ENCODE data around the gene KRT86. TPM values are rescaled to one million over a fixed set of nuclear protein-coding genes. Genes with fewer than 3 reads are reported as not detected.
A peak's percentile ranks its signal among the peaks of the same experiment; 100 is the strongest.

KRT86 gene
- total and polyA plus RNA-seq, 4 experiments from 2014 or later: not detected

DNA sequence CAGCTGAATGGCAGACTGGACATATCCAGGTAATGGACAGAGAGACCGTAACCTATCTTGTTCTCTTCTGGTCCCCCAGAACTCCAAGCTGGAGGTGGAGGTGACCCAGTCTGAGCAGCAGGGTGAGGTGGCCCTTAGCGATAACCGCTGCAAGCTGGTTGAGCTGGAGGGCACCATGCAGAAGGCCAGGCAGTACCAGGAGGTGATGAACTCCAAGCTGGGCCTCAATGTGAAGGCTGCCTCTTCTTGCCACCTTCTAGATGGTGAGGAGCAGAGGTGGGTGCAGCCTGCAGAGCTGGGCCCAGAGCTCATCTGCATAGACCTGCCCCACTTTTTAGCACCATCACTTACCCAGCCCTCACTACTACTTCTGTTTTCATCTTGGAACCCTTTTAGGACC lies 7.2 kb upstream of the KRT86 start:
- H3K36me3 ChIP-seq (ENCODE audit: insufficient read depth, low read length): no peaks in the 10 kb centered on the region
- CTCF ChIA-PET (ENCODE audit: partially characterized antibody): interaction anchor here (0.7 to 8.5 kb wide), 2 partner anchors 11 to 1633 kb away, joined by 3 to 77 read pairs; no protein-coding TSS in a partner anchor
- DNase-seq: no peak
- H3K9me3 Mint-ChIP-seq: peaks cover 0 to 2% (median 0%) of the 10 kb centered on the region in 8 donors
- no peak overlapping the region for H3K4me3 ChIP-seq (ENCODE audit: low read length in 2 of 2)
- H3K27ac Mint-ChIP-seq: no peak overlapping the region
- no peak overlapping the region for H3K4me3 Mint-ChIP-seq
- H3K36me3 Mint-ChIP-seq: no peaks in the 10 kb centered on the region
- H3K9me3 ChIP-seq (ENCODE audit: control insufficient read depth in 1 of 2, low read length in 2 of 2): no peaks in the 10 kb centered on the region
- H3K4me1 ChIP-seq (ENCODE audit: insufficient read depth, low read length): no peaks in the 10 kb centered on the region
- H3K27me3 ChIP-seq (ENCODE audit: insufficient read depth, low read length): peaks cover 4% of the 10 kb centered on the region
- POLR2A ChIA-PET (ENCODE audit: partially characterized antibody): no interaction called here
- H3K27me3 Mint-ChIP-seq: peaks cover 13 to 19% of the 10 kb centered on the region in 2 donors
- no peak overlapping the region for H3K27ac ChIP-seq (ENCODE audit: low read depth, low read length)
- no peaks in the 10 kb centered on the region for H3K4me1 Mint-ChIP-seq
- intact Hi-C loops (cut with micrococcal nuclease): no loop called here

DNA sequence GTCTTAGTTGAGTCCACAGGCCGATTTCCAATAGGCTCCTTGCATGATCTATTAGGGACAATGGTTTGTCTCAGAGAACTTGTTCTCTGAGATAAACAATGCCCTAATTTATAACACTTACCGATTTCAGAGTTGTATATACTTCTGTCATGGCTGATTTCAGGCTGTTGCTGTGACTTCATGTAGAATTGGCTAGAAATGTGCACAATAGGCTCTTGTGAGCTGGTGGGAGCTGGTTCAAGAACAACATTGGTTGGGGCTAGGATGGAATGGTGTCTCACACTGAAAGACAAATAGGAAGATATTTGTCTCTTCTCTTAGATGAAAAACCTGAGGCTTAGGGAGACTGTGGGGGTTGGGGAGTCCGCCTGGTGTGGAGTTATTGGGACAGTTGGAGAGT lies 6.7 kb upstream of the KRT86 start:
- Mint-ChIP-seq H3K27ac (no peak overlapping the region), H3K4me1 (no peaks in the 10 kb centered on the region), H3K36me3 (no peaks in the 10 kb centered on the region), H3K9me3 (peaks cover 0 to 2% (median 0%) of the 10 kb centered on the region in 8 donors), H3K4me3 (no peak overlapping the region), H3K27me3 (peaks cover 13 to 14% of the 10 kb centered on the region in 2 donors)
- Histone ChIP-seq H3K27me3 (ENCODE audit: insufficient read depth, low read length) (peaks cover 4% of the 10 kb centered on the region), H3K9me3 (ENCODE audit: control insufficient read depth in 1 of 2, low read length in 2 of 2) (no peaks in the 10 kb centered on the region), H3K27ac (ENCODE audit: low read depth, low read length) (no peak overlapping the region), H3K36me3 (ENCODE audit: insufficient read depth, low read length) (no peaks in the 10 kb centered on the region), H3K4me1 (ENCODE audit: insufficient read depth, low read length) (no peaks in the 10 kb centered on the region), H3K4me3 (ENCODE audit: low read length in 2 of 2) (no peak overlapping the region)
- POLR2A ChIA-PET (ENCODE audit: partially characterized antibody): no interaction called here
- no peak for DNase-seq
- CTCF ChIA-PET (ENCODE audit: partially characterized antibody): interaction anchor here (8.5 kb wide), 1 partner anchor 11 kb away, joined by 77 read pairs; no protein-coding TSS in a partner anchor
- intact Hi-C loops (cut with micrococcal nuclease): no loop called here

DNA sequence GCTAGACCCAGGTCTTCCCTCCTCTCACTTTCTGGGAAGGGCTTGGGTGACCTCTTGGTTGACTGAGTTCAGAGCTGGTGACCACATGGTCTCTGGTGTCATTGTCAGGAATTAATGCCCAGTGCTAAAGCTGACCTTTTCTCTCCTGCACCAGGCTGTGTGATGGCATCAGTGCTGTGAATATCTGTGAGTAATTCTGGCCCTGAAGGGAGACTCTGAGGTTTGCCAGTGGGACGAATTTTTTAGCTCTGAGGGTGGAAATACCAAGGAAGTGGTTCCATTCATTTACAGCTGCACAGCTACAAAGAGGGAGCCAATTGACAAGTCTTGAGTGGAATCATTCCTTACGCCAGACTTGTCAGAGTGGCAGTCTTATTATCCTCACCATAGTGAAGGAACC lies 6.2 kb upstream of the KRT86 start:
- DNase-seq: no peak
- H3K4me3 Mint-ChIP-seq: no peak overlapping the region
- H3K9me3 ChIP-seq (ENCODE audit: control insufficient read depth in 1 of 2, low read length in 2 of 2): no peaks in the 10 kb centered on the region
- CTCF ChIA-PET (ENCODE audit: partially characterized antibody): interaction anchor here (8.5 kb wide), 1 partner anchor 10 kb away, joined by 77 read pairs; no protein-coding TSS in a partner anchor
- H3K27me3 ChIP-seq (ENCODE audit: insufficient read depth, low read length): peaks cover 4% of the 10 kb centered on the region
- peaks cover 13% of the 10 kb centered on the region in 2 donors for H3K27me3 Mint-ChIP-seq
- POLR2A ChIA-PET (ENCODE audit: partially characterized antibody): no interaction called here
- no peaks in the 10 kb centered on the region for H3K36me3 Mint-ChIP-seq
- H3K27ac Mint-ChIP-seq: no peak overlapping the region
- no peaks in the 10 kb centered on the region for H3K36me3 ChIP-seq (ENCODE audit: insufficient read depth, low read length)
- no peak overlapping the region for H3K4me3 ChIP-seq (ENCODE audit: low read length in 2 of 2)
- intact Hi-C loops (cut with micrococcal nuclease): no loop called here
- no peaks in the 10 kb centered on the region for H3K4me1 Mint-ChIP-seq
- H3K4me1 ChIP-seq (ENCODE audit: insufficient read depth, low read length): no peaks in the 10 kb centered on the region
- H3K27ac ChIP-seq (ENCODE audit: low read depth, low read length): no peak overlapping the region
- H3K9me3 Mint-ChIP-seq: peaks cover 0 to 2% (median 0%) of the 10 kb centered on the region in 8 donors

GRCh38 chr12:52270541-52271070 lies 3.8 kb upstream of the KRT86 start:
- Histone ChIP-seq H3K4me3 (ENCODE audit: low read length in 2 of 2) (no peak overlapping the region), H3K36me3 (ENCODE audit: insufficient read depth, low read length) (no peaks in the 10 kb centered on the region), H3K27me3 (ENCODE audit: insufficient read depth, low read length) (peaks cover 4% of the 10 kb centered on the region), H3K4me1 (ENCODE audit: insufficient read depth, low read length) (no peaks in the 10 kb centered on the region), H3K9me3 (ENCODE audit: control insufficient read depth in 1 of 2, low read length in 2 of 2) (no peaks in the 10 kb centered on the region), H3K27ac (ENCODE audit: low read depth, low read length) (no peak overlapping the region)
- Mint-ChIP-seq H3K36me3 (no peaks in the 10 kb centered on the region), H3K27ac (no peak overlapping the region), H3K4me1 (no peaks in the 10 kb centered on the region), H3K9me3 (peaks cover 0 to 2% (median 0%) of the 10 kb centered on the region in 8 donors), H3K27me3 (peaks cover 13% of the 10 kb centered on the region in 2 donors), H3K4me3 (no peak overlapping the region)
- CTCF ChIA-PET (ENCODE audit: partially characterized antibody): interaction anchor here (8.5 kb wide), 1 partner anchor 8 kb away, joined by 77 read pairs; no protein-coding TSS in a partner anchor
- no peak for DNase-seq
- intact Hi-C loops (cut with micrococcal nuclease): no loop called here
- POLR2A ChIA-PET (ENCODE audit: partially characterized antibody): no interaction called here

GRCh38 chr12:52271158-52271557 lies 3.3 kb upstream of the KRT86 start:
- no peaks in the 10 kb centered on the region for H3K9me3 ChIP-seq (ENCODE audit: control insufficient read depth in 1 of 2, low read length in 2 of 2)
- H3K27ac Mint-ChIP-seq: no peak overlapping the region
- no peak overlapping the region for H3K4me3 Mint-ChIP-seq
- CTCF ChIA-PET (ENCODE audit: partially characterized antibody): interaction anchor here (8.5 kb wide), 1 partner anchor 8 kb away, joined by 77 read pairs; no protein-coding TSS in a partner anchor
- H3K4me3 ChIP-seq (ENCODE audit: low read length in 2 of 2): no peak overlapping the region
- H3K27me3 Mint-ChIP-seq: peaks cover 13 to 15% of the 10 kb centered on the region in 2 donors
- H3K27me3 ChIP-seq (ENCODE audit: insufficient read depth, low read length): peaks cover 4% of the 10 kb centered on the region
- POLR2A ChIA-PET (ENCODE audit: partially characterized antibody): no interaction called here
- no peaks in the 10 kb centered on the region for H3K4me1 ChIP-seq (ENCODE audit: insufficient read depth, low read length)
- no peaks in the 10 kb centered on the region for H3K36me3 Mint-ChIP-seq
- H3K4me1 Mint-ChIP-seq: no peaks in the 10 kb centered on the region
- H3K9me3 Mint-ChIP-seq: peaks cover 0 to 2% (median 0%) of the 10 kb centered on the region in 8 donors
- no peaks in the 10 kb centered on the region for H3K36me3 ChIP-seq (ENCODE audit: insufficient read depth, low read length)
- H3K27ac ChIP-seq (ENCODE audit: low read depth, low read length): no peak overlapping the region
- DNase-seq: no peak
- intact Hi-C loops (cut with micrococcal nuclease): no loop called here

- Mint-ChIP-seq H3K27ac (peak overlapping the region in 1 of 7 donors; percentile 7), H3K9me3 (no peaks in the 10 kb centered on the region), H3K36me3 (no peaks in the 10 kb centered on the region), H3K27me3 (peaks cover 13 to 15% of the 10 kb centered on the region in 2 donors), H3K4me1 (peaks cover 3 to 5% (median 3%) of the 10 kb centered on the region in 4 donors), H3K4me3 (no peak overlapping the region)
- ChIA-PET POLR2A (ENCODE audit: partially characterized antibody) (no interaction called here), CTCF (ENCODE audit: partially characterized antibody) (interaction anchor here (1.4 to 7.5 kb wide), 3 partner anchors 8 to 116 kb away, joined by 3 to 77 read pairs (median 5); no protein-coding TSS in a partner anchor)
- no peak for DNase-seq
- intact Hi-C loops (cut with micrococcal nuclease): loop anchor here (5.0 kb wide), 1 partner anchor 52 kb away; no protein-coding TSS in a partner anchor
- H3K4me3 ChIP-seq (ENCODE audit: low read length in 2 of 2): no peak overlapping the region
- no peaks in the 10 kb centered on the region for H3K9me3 ChIP-seq (ENCODE audit: control insufficient read depth in 1 of 2, low read length in 2 of 2)
- peaks cover 4% of the 10 kb centered on the region for H3K27me3 ChIP-seq (ENCODE audit: insufficient read depth, low read length)
- no peaks in the 10 kb centered on the region for H3K4me1 ChIP-seq (ENCODE audit: insufficient read depth, low read length)
- no peaks in the 10 kb centered on the region for H3K36me3 ChIP-seq (ENCODE audit: insufficient read depth, low read length)
- no peak overlapping the region for H3K27ac ChIP-seq (ENCODE audit: low read depth, low read length)
Observed at GRCh38 chr12:52275686-52276085, 1.2 kb downstream of the KRT86 start.

DNA sequence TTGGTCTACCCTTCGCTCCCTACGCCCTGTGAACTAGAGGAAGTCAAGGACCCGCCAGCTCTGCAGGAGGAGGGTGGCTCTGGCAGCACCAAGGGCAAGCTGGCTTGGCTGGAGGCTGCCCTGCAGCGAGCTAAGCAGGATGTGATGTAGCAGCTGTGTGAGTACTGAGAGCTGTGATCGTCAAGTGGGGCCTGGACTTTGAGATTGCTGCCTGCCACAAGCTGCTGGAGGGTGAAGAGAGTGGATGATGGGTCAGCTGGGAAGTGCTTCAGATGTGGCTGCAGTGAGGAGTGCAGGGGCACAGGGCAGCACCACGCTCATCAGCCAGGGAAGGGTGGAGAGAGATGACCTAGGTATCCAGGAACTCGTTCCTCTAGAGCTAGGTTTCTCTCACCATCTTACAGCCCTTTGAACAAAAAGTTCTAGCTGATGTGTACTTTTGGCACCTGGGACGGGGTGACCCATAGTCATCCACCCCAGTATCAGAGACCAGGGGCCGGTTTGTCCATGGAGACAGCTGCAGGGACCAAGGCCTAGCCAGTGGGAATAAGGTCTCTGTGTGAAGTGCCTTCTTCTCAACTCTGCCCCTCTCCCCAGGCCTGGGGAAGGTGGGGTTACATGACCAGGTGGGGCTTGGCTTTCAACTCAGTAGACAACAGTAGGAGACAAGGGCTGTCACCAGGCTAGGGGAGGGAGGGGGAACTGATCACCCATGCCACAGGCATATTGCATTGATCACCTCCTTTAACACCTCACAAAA lies 3.2 kb downstream of the KRT86 start:
- H3K27me3 Mint-ChIP-seq: peaks cover 9 to 11% of the 10 kb centered on the region in 2 donors

More for the DNA sequence above, 3.2 kb downstream of the KRT86 start:
- intact Hi-C loops (cut with micrococcal nuclease): loop anchor here (2.0 to 5.0 kb wide), 2 partner anchors 50 to 121 kb away; no protein-coding TSS in a partner anchor
- ChIA-PET POLR2A (ENCODE audit: partially characterized antibody) (no interaction called here), CTCF (ENCODE audit: partially characterized antibody) (interaction anchor here (0.7 to 7.5 kb wide), 18 partner anchors 9 to 120 kb away, joined by 3 to 77 read pairs (median 6); no protein-coding TSS in a partner anchor)
- no peaks in the 10 kb centered on the region for H3K27me3 ChIP-seq (ENCODE audit: insufficient read depth, low read length)
- H3K36me3 ChIP-seq (ENCODE audit: insufficient read depth, low read length): no peaks in the 10 kb centered on the region
- DNase-seq: no peak
- Mint-ChIP-seq H3K9me3 (no peaks in the 10 kb centered on the region), H3K36me3 (no peaks in the 10 kb centered on the region), H3K4me3 (no peak overlapping the region), H3K27ac (no peak overlapping the region), H3K4me1 (peaks cover 3 to 5% (median 3%) of the 10 kb centered on the region in 4 donors)
- H3K4me1 ChIP-seq (ENCODE audit: insufficient read depth, low read length): no peaks in the 10 kb centered on the region
- no peak overlapping the region for H3K4me3 ChIP-seq (ENCODE audit: low read length in 2 of 2)
- H3K9me3 ChIP-seq (ENCODE audit: control insufficient read depth in 1 of 2, low read length in 2 of 2): no peaks in the 10 kb centered on the region
- no peak overlapping the region for H3K27ac ChIP-seq (ENCODE audit: low read depth, low read length)
